Measurements from ENCODE around the gene PRKN.

Gene PRKN

GRCh38 chr6:162157167-162157870, 570.2 kb downstream of the PRKN start:
- no peak for DNase-seq

- DNase-seq: no peak
Measured at GRCh38 chr6:162156146-162156545, 571.4 kb downstream of the PRKN start.

GRCh38 chr6:162154930-162155329, 572.6 kb downstream of the PRKN start:
- no peak for DNase-seq

GRCh38 chr6:162154001-162154400, 573.6 kb downstream of the PRKN start:
- no peak for DNase-seq

GRCh38 chr6:162153120-162153519, 574.4 kb downstream of the PRKN start:
- DNase-seq: no peak

- DNase-seq: no peak
Measured at GRCh38 chr6:162151021-162151665, 576.4 kb downstream of the PRKN start.

- no peak for DNase-seq
Measured at GRCh38 chr6:162150295-162150694, 577.3 kb downstream of the PRKN start.

- no peak for DNase-seq
Measured at GRCh38 chr6:162149786-162150185, 577.8 kb downstream of the PRKN start.

GRCh38 chr6:162147805-162148204, 579.8 kb downstream of the PRKN start:
- DNase-seq: no peak

- DNase-seq: no peak
Measured at GRCh38 chr6:162147281-162147680, 580.3 kb downstream of the PRKN start.

- no peak for DNase-seq
Measured at GRCh38 chr6:162140251-162140852, 587.2 kb downstream of the PRKN start.

GRCh38 chr6:162125659-162126058, 601.9 kb downstream of the PRKN start:
- no peak for DNase-seq

- no peak for DNase-seq
Measured at GRCh38 chr6:162124710-162125435, 602.7 kb downstream of the PRKN start.

GRCh38 chr6:162123797-162124196, 603.8 kb downstream of the PRKN start:
- no peak for DNase-seq

- peak; percentile 4 for DNase-seq
Measured at GRCh38 chr6:162119341-162119740, 608.2 kb downstream of the PRKN start.

- no peak for DNase-seq
Measured at GRCh38 chr6:162118706-162119105, 608.9 kb downstream of the PRKN start.

- DNase-seq: no peak
Measured at GRCh38 chr6:162116902-162117525, 610.6 kb downstream of the PRKN start.

GRCh38 chr6:162109480-162110050, 618.0 kb downstream of the PRKN start:
- DNase-seq: no peak

GRCh38 chr6:162108041-162108440, 619.5 kb downstream of the PRKN start:
- no peak for DNase-seq

GRCh38 chr6:162100096-162100495, 627.5 kb downstream of the PRKN start:
- no peak for DNase-seq

- no peak for DNase-seq
Measured at GRCh38 chr6:162099685-162100084, 627.9 kb downstream of the PRKN start.

GRCh38 chr6:162092816-162093502, 634.6 kb downstream of the PRKN start:
- DNase-seq: no peak
